DOHH2 (cell line): Measurements from ENCODE around the gene PES1.

Experiments
- CTCF ChIP-seq: fragments of 200-600 bp; sonication (generic); IDR thresholded peaks from one replicate; pipeline ENCODE4 v1.5.1; 2014; ENCODE audit warnings: antibody characterized with exemption, mild to moderate bottlenecking, low read depth, low read length; ENCODE audit not compliant: poor library complexity, severe bottlenecking
- EZH2phosphoT487 ChIP-seq: fragments of 200-600 bp; sonication (generic); IDR thresholded peaks from 2 replicates; pipeline ENCODE4 v1.6.1; 2017; ENCODE audit warnings: borderline replicate concordance, mild to moderate bottlenecking, antibody characterized with exemption, low read length, moderate library complexity, mixed read lengths

- no peak for TF ChIP-seq CTCF
- TF ChIP-seq EZH2phosphoT487, result no peak
Measured at GRCh38 chr22:30640839-30641430, 49.2 kb upstream of the PES1 start.
